SJCRH30 (cell line): Measurements from ENCODE around the gene TPST1. TPM values are rescaled to one million over a fixed set of nuclear protein-coding genes. Genes with fewer than 3 reads are reported as not detected.
"Not testable (repeated sequence)": the region's sequence is repeated elsewhere in the genome, so short reads cannot be mapped to it uniquely, and the experiment has no call there.

ENCODE experiments used
- DNase-seq, 2 experiments: peaks; one replicate each; pipeline ENCODE4 v3.0.0-alpha.2; 2015 to 2020
- H3K27ac ChIP-seq: fragments of 250-450 bp; sonication (Bioruptor Pico); 2 replicates; pipeline ENCODE4 v1.5.1; 2020; ENCODE audit warnings: mild to moderate bottlenecking, moderate library complexity
- H3K27me3 ChIP-seq: fragments of 250-450 bp; sonication (Bioruptor Pico); 2 replicates; pipeline ENCODE4 v1.5.1; 2020; ENCODE audit warnings: mild to moderate bottlenecking, moderate library complexity
- H3K36me3 ChIP-seq: fragments of 250-450 bp; sonication (Bioruptor Pico); 2 replicates; pipeline ENCODE4 v1.5.1; 2020; ENCODE audit warnings: mild to moderate bottlenecking, moderate library complexity
- H3K4me1 ChIP-seq: fragments of 250-450 bp; sonication (Bioruptor Pico); 2 replicates; pipeline ENCODE4 v1.5.1; 2020; ENCODE audit warnings: mild to moderate bottlenecking, moderate library complexity
- H3K4me3 ChIP-seq: fragments of 250-450 bp; sonication (Bioruptor Pico); 2 replicates; pipeline ENCODE4 v1.5.1; 2020; ENCODE audit warnings: mild to moderate bottlenecking, moderate library complexity
- H3K9me3 ChIP-seq: fragments of 250-450 bp; sonication (Bioruptor Pico); replicated peaks from 2 replicates; pipeline ENCODE4 v1.5.1; 2020; ENCODE audit warnings: mild to moderate bottlenecking, moderate library complexity
- total RNA-seq: library from RNA; depleted of rRNA; stranded (reverse); fragments of >200 nt; shearing (Covaris generic); gene quantifications from 2 replicates; pipeline ENCODE4 v1.2.3, GENCODE V29; 2014; rRNA removed

Gene TPST1
- total RNA-seq, 1 experiment from 2014 or later: 62.1 TPM

DNA sequence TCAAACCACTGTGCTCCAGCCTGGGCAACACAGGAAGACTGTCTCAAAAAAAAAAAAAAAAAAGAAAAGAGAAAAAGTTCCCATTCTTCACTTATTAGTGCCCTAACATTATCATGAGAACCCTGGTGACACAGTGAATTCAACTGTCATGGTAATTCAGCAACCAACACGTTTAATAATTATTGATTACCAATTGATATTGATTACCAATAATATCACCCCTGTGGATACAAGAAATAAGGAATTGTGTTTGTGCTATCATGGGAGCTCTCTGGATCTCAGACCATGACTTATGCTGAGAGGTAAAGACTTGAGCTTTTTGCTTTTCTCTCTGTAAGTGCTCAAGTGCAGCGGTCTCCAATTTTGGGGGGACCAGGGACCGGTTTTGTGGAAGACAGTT is 195.3 kb downstream of the TPST1 start:
- no peaks in the 10 kb centered on the region; the same call in 1 of the 2 replicates for H3K9me3 ChIP-seq
- no peak for DNase-seq
- no peaks in the 10 kb centered on the region; the same call in 1 of the 2 replicates for H3K36me3 ChIP-seq
- H3K27ac ChIP-seq: no peak overlapping the region
- no peaks in the 10 kb centered on the region for H3K4me1 ChIP-seq
- no peak overlapping the region for H3K4me3 ChIP-seq
- H3K27me3 ChIP-seq: no peaks in the 10 kb centered on the region

GRCh38 chr7:66401126-66401525 is 196.0 kb downstream of the TPST1 start:
- H3K9me3 ChIP-seq, DNase-seq, H3K4me3 ChIP-seq, H3K4me1 ChIP-seq, H3K27ac ChIP-seq, H3K36me3 ChIP-seq, H3K27me3 ChIP-seq: not testable (repeated sequence)

- H3K4me3 ChIP-seq, H3K36me3 ChIP-seq, H3K27me3 ChIP-seq, H3K27ac ChIP-seq, H3K4me1 ChIP-seq, H3K9me3 ChIP-seq: not testable (repeated sequence)
- DNase-seq: peak; percentile 22 to 24
Measured at GRCh38 chr7:66401932-66402331, 196.8 kb downstream of the TPST1 start.

GRCh38 chr7:66403564-66403963 is 198.4 kb downstream of the TPST1 start:
- Histone ChIP-seq H3K4me3 (no peak overlapping the region), H3K4me1 (no peaks in the 10 kb centered on the region), H3K9me3 (no peaks in the 10 kb centered on the region; the same call in 1 of the 2 replicates), H3K27me3 (no peaks in the 10 kb centered on the region), H3K27ac (no peak overlapping the region), H3K36me3 (no peaks in the 10 kb centered on the region; the same call in 1 of the 2 replicates)
- no peak for DNase-seq

- Histone ChIP-seq H3K36me3 (no peaks in the 10 kb centered on the region), H3K9me3 (no peaks in the 10 kb centered on the region), H3K27me3 (no peaks in the 10 kb centered on the region), H3K27ac (no peak overlapping the region), H3K4me1 (no peaks in the 10 kb centered on the region), H3K4me3 (no peak overlapping the region)
- no peak for DNase-seq
Measured at GRCh38 chr7:66409493-66409892, 204.4 kb downstream of the TPST1 start.

Other genes with a start within 250 kb of the TPST1 start
- gene GUSB, start 223.1 kb upstream of the TPST1 start, total RNA-seq: 27.3 and 40.1 TPM in 2 replicates
- 13.7 and 15.0 TPM in 2 replicates for gene ASL, start 129.5 kb upstream of the TPST1 start, total RNA-seq
- gene CRCP, start 90.5 kb upstream of the TPST1 start, total RNA-seq: 47.3 and 57.1 TPM in 2 replicates